ENCODE data around the gene CCDC149. TPM values are rescaled to one million over a fixed set of nuclear protein-coding genes. Genes with fewer than 3 reads are reported as not detected.

Gene CCDC149
- total RNA-seq, 1 experiment from 2014 or later: 9.8 TPM

- no peaks in the 10 kb centered on the region; the same call in 1 of the 2 replicates for H3K9me3 ChIP-seq (ENCODE audit: insufficient read depth, low read depth)
- H3K27ac ChIP-seq: no peak overlapping the region
- no peak overlapping the region for H2AFZ ChIP-seq
- H3K79me2 ChIP-seq (ENCODE audit: low read depth): no peaks in the 10 kb centered on the region
- H3K36me3 ChIP-seq (ENCODE audit: low read depth): no peaks in the 10 kb centered on the region
- no TSS peak for BruUV-seq (replicated peaks)
- no peak overlapping the region for H3K4me2 ChIP-seq
- no peak for TF ChIP-seq CTCF (conservative IDR thresholded peaks at IDR 0.05)
- TF ChIP-seq EZH2 (IDR thresholded peaks at IDR 0.05; ENCODE audit: low read depth): no peak
- H3K9me2 ChIP-seq (ENCODE audit: insufficient read depth): no peaks in the 10 kb centered on the region
- ChIA-PET POLR2A (ENCODE audit: unreplicated experiment) (no interaction called here), CTCF (no interaction called here)
- peaks cover 11% of the 10 kb centered on the region for H3K4me1 ChIP-seq (replicated peaks; ENCODE audit: insufficient read depth)
- H3K27me3 ChIP-seq (ENCODE audit: insufficient read depth, low read depth): no peaks in the 10 kb centered on the region
- no peak for DNase-seq
- H3F3A ChIP-seq (ENCODE audit: insufficient read depth, low read depth): peaks cover 16% of the 10 kb centered on the region; the same call in 1 of the 2 replicates
- H3K4me3 ChIP-seq: no peak overlapping the region
- intact Hi-C loops (cut with micrococcal nuclease; ENCODE audit: unreplicated experiment): no loop called here
- H4K20me1 ChIP-seq (ENCODE audit: insufficient read depth): no peaks in the 10 kb centered on the region
These were observed 67.7 kb downstream of the CCDC149 start for GRCh38 chr4:24845132-24845531.

- Histone ChIP-seq H3K27ac (no peak overlapping the region), H3K4me1 (replicated peaks; ENCODE audit: insufficient read depth) (peaks cover 11% of the 10 kb centered on the region), H3F3A (ENCODE audit: insufficient read depth, low read depth) (peaks cover 18% of the 10 kb centered on the region; the same call in 1 of the 2 replicates), H3K79me2 (ENCODE audit: low read depth) (no peaks in the 10 kb centered on the region), H3K36me3 (ENCODE audit: low read depth) (no peaks in the 10 kb centered on the region), H3K4me3 (no peak overlapping the region), H3K9me3 (ENCODE audit: insufficient read depth, low read depth) (peaks cover 2% of the 10 kb centered on the region; the same call in 1 of the 2 replicates), H3K4me2 (no peak overlapping the region), H4K20me1 (ENCODE audit: insufficient read depth) (no peaks in the 10 kb centered on the region), H2AFZ (no peak overlapping the region), H3K9me2 (ENCODE audit: insufficient read depth) (no peaks in the 10 kb centered on the region), H3K27me3 (ENCODE audit: insufficient read depth, low read depth) (no peaks in the 10 kb centered on the region)
- DNase-seq: no peak
- BruUV-seq (replicated peaks): no TSS peak
- POLR2A ChIA-PET (ENCODE audit: unreplicated experiment): no interaction called here
- intact Hi-C loops (cut with micrococcal nuclease; ENCODE audit: unreplicated experiment): no loop called here
- CTCF ChIA-PET: no interaction called here
- TF ChIP-seq CTCF (conservative IDR thresholded peaks at IDR 0.05) (no peak), EZH2 (IDR thresholded peaks at IDR 0.05; ENCODE audit: low read depth) (no peak)
These were observed 69.7 kb downstream of the CCDC149 start for GRCh38 chr4:24843096-24843495.

- Histone ChIP-seq H3K27ac (no peak overlapping the region), H3K4me3 (no peak overlapping the region), H3K36me3 (ENCODE audit: low read depth) (no peaks in the 10 kb centered on the region), H3K27me3 (ENCODE audit: insufficient read depth, low read depth) (no peaks in the 10 kb centered on the region), H2AFZ (no peak overlapping the region), H3F3A (ENCODE audit: insufficient read depth, low read depth) (peaks cover 18% of the 10 kb centered on the region; the same call in 1 of the 2 replicates), H3K4me1 (replicated peaks; ENCODE audit: insufficient read depth) (peaks cover 11% of the 10 kb centered on the region), H3K9me2 (ENCODE audit: insufficient read depth) (no peaks in the 10 kb centered on the region), H3K4me2 (no peak overlapping the region), H4K20me1 (ENCODE audit: insufficient read depth) (no peaks in the 10 kb centered on the region), H3K79me2 (ENCODE audit: low read depth) (no peaks in the 10 kb centered on the region), H3K9me3 (ENCODE audit: insufficient read depth, low read depth) (peaks cover 2% of the 10 kb centered on the region; the same call in 1 of the 2 replicates)
- no TSS peak for BruUV-seq (replicated peaks)
- intact Hi-C loops (cut with micrococcal nuclease; ENCODE audit: unreplicated experiment): no loop called here
- POLR2A ChIA-PET (ENCODE audit: unreplicated experiment): no interaction called here
- CTCF ChIA-PET: no interaction called here
- DNase-seq: no peak
- TF ChIP-seq EZH2 (IDR thresholded peaks at IDR 0.05; ENCODE audit: low read depth) (no peak), CTCF (conservative IDR thresholded peaks at IDR 0.05) (no peak)
These were observed 70.5 kb downstream of the CCDC149 start for GRCh38 chr4:24842356-24842755.

Data from PC-9 (cell line).